NCI-H187 (cell line): ENCODE data around the gene KIFC1.
"Not testable (repeated sequence)": the region's sequence is repeated elsewhere in the genome, so short reads cannot be mapped to it uniquely, and the experiment has no call there.

Experiments used
- DNase-seq, 2 experiments: peaks; one replicate each; lab custom pipeline; 2025; lab: John Stamatoyannopoulos, UW

KIFC1 gene

GRCh38 chr6:33391278-33391921, at the start of gene KIFC1:
Gene KIFC1, plus strand, starts transcription at chr6:33391823. Its CDS starts 163 bp downstream, at chr6:33391986.
- peak; percentile 98 to 99 for DNase-seq

DNA sequence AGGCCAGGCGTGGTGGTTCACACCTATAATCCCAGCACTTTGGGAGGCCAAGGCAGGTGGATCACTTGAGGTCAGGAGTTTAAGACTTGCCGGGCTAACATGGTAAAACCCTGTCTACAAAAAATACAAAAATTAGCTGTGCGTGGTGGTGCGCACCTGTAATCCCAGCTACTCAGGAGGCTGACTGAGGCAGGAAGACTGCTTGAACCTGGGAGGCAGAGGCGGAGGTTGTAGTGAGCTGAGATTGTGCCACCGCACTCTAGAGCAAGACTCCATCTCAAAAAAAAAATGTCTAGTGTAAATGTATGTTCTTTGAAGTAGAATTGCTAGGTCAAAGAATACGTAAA, 48.0 kb upstream of the KIFC1 start:
- not testable (repeated sequence) for DNase-seq

- no peak for DNase-seq
Observed at GRCh38 chr6:33343953-33344611, 47.5 kb upstream of the KIFC1 start.

DNA sequence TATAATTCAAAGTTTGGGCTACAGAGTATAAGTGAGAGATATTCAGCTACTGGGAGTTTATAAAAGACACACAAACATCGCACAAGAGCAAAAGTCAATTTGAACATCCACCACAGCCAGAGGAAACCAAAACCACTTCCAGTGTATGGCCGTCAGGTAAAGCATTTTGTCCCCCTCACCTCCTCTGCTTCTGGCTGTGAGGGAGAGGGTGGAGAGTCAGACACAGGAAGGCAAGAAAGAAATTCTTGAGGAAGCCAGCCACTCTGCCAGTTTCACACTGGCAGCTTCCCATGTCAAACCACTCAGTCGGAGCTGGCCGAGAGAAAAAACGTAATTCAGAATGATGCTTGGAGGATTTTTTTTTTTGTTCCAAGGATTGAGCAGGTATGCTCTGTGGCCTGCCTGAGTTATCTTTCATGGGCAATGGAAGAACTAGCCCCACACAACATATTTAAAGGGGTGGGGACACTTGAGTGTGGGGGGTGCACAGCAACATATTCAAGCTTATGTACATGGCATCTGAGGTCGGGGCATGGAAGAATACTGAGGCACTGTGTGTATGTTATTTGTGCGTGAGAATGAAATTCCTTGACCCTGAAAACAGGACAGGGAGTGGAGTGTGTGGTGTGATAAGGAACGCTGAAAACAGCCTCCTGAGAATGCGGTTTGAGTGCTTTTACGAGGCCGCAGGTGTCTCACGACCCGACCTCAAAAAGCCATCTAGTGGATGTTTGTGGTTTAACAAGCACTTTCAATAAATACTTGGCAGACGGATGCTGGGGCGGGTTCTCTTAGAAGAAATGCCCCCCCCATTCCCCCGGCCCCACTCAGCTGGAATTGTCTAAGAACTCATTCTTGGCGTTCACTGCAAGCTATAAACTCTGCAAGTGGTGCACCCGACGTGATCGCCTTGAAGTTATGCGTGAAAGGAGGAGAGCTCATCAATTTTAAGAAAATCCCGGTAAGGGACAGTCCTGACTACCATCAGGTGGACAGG, 46.6 kb upstream of the KIFC1 start:
- peak; percentile 50 to 73 for DNase-seq

- not testable (repeated sequence) for DNase-seq
Observed at GRCh38 chr6:33346972-33347371, 44.7 kb upstream of the KIFC1 start.

DNA sequence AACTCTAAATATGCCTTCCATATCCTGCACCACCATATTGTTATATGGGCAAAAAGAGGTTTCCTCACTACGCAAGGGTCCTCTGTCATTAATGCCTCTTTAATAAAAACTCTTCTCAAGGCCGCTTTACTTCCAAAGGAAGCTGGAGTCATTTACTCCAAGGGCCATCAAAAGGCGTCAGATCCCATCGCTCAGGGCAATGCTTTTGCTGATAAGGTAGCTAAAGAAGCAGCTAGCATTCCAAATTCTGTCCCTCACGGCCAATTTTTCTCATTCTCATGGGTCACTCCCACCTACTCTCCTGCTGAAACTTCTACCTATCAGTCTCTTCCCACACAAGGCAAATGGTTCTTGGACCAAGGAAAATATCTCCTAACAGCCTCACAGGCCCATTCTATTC, 43.8 kb upstream of the KIFC1 start:
- DNase-seq = no peak

DNA sequence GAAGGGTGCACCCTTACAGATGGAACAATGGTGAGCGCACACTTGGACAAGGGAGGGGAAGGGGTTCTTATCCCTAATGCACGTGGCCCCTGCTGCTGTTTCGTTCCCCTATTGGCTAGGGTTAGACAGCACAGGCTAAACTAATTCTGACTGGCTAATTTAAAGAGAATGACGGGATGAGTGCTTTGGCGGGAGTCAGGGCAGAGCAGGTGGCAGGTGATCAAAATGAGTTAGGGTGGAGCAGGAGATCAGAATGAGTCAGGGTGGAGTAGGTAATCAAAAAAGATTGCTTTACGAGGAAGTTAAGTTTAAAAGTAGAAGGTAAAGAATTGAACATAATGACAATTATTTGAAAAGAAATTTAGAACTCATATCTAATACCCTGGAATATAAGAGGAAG, 35.8 kb upstream of the KIFC1 start:
- DNase-seq = not testable (repeated sequence)

GRCh38 chr6:33356295-33356694, 35.3 kb upstream of the KIFC1 start:
- DNase-seq = no peak

- DNase-seq = not testable (repeated sequence)
Observed at GRCh38 chr6:33357160-33357871, 34.3 kb upstream of the KIFC1 start.

- DNase-seq = no peak
Observed at GRCh38 chr6:33359331-33359730, 32.3 kb upstream of the KIFC1 start.

DNA sequence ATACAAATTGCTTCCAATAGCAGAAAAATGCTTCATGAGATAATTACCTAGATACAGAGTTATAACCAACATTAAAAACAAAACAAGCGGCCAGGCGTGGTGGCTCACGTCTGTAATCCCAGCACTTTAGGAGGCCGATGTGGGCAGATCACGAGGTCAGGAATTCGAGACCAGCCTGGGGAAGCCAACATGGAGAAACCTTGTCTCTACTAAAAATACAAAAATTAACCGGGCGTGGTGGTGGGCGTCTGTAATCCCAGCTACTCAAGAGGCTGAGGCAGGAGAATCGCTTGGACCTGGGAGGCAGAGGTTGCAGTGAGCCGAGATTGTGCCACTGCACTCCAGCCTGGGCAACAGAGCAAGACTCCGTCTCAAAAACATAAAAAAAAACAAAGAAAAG, 28.1 kb upstream of the KIFC1 start:
- not testable (repeated sequence) for DNase-seq

DNA sequence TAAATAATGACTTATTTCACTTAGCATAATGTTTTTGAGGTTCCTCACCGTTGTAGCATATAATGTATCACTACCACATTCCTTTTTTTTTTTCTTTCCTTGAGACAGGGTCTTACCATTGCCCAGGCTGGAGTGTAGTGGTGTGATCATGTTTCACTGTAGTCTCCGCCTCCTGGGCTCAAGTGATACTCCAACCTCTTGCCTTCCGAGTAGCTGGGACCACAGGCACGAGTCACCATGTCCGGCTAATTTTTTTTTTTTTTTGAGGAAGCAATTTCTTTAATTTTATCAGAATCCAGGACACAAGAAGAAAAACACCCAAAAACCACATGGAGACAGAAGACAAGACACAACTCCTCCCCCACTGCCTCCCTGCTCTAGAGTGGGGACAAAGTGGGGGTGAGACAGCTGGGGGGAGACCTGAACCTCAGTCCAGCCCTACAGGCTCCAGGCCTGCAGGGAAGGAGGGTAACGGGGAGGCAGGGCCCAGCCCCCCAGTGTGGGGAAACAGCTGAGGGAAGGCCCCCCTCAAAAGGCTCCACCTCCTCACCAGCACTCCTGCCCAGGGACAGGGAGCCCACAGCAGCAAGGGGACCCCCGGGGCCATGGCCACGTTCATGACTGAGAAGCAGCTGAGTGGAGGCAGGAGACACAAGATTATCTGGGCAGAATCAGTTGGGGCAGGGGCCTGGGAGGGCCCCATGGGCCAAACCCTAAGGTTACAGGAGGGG, 27.0 kb upstream of the KIFC1 start:
- peak in 1 of 2 experiments; percentile 22 for DNase-seq

DNA sequence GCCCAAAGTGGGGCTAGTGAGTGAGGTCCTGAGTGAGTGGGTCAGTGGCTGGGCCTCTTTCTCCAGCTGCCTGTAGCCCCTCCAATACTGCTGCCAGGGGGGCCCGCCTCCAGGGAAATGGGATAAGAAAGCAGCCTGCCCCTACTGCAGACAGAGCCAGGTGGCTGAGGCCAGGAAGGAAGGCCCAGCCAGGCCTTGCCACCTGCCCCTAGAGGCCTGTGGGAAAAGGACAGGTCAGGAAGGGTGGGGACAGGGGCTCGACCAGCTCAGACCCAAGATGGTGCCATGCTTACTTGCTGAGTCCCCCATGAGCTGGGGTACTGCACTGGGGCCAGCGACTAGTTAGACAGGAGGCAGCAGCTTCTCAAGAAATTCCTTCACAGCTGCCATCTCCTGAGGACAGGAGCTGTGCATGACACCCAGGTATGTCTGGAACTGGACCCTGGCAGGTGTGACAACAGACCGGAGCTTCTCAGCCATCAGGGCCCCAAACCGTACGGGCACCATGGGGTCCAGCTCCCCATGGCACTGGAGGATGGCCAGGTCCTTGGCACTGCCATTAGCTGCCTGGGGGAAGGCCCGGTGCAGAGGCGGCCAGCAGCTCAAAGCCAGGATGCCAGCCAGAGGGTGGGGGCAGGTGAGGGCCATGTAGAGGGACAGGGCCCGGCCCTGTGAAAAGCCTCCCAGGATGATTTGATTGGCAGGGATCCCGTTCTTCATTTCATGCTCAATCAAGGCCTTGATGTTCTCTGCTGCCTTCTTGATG, 26.2 kb upstream of the KIFC1 start:
- not testable (repeated sequence) for DNase-seq

GRCh38 chr6:33367009-33367714, 24.5 kb upstream of the KIFC1 start:
- no peak for DNase-seq

GRCh38 chr6:33367715-33368025, 24.0 kb upstream of the KIFC1 start:
- not testable (repeated sequence) for DNase-seq

DNA sequence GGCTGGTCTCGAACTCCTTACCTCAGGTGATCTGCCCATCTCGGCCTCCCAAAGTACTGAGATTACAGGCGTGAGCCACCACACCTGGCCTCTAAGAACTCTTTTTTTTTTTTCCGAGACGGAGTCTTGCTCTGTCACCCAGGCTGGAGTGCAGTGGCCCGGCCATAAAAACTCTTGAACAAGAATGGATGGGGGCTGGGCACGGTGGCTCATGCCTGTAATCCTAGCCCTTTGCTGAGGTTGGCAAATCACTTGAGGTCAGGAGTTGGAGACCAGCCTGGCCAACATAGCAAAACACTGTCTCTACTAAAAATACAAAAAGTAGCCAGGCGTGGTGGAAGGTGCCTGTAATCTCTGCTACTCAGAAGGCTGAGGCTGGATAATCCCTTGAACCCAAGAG, 19.7 kb upstream of the KIFC1 start:
- DNase-seq = not testable (repeated sequence)

GRCh38 chr6:33372526-33373123, 19.0 kb upstream of the KIFC1 start:
- no peak for DNase-seq

GRCh38 chr6:33373960-33374910, 17.4 kb upstream of the KIFC1 start:
- DNase-seq = no peak
